GM19455 (cell line): ENCODE results near the gene STX7.

Source experiments
- ATAC-seq: cut with Tn5 transposase; IDR thresholded peaks from one replicate; pipeline ENCODE4 v1.9.1; 2021; ENCODE audit not compliant: unreplicated experiment

The STX7 gene

GRCh38 chr6:132506869-132507808 is 5.8 kb downstream of the STX7 start:
- no peak for ATAC-seq

DNA sequence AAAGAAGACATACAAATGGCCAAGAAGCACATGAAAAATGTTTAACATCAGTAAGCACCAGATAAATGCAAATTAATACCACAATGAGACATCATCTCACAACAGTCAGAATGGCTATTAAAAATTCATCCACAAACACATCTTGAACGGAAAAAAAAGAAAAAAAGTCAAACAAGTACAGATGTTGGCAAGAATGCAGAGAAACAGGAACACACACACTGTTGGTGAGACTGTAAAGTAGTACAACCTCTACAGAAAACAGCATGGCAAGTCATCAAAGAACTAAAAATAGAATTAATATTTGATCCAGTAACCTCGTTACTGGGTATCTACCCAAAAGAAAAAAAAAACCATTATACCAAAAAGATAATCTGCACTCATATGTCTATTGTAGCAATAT is 6.5 kb downstream of the STX7 start:
- no peak for ATAC-seq

GRCh38 chr6:132505158-132505557 is 7.8 kb downstream of the STX7 start:
- ATAC-seq, result no peak

DNA sequence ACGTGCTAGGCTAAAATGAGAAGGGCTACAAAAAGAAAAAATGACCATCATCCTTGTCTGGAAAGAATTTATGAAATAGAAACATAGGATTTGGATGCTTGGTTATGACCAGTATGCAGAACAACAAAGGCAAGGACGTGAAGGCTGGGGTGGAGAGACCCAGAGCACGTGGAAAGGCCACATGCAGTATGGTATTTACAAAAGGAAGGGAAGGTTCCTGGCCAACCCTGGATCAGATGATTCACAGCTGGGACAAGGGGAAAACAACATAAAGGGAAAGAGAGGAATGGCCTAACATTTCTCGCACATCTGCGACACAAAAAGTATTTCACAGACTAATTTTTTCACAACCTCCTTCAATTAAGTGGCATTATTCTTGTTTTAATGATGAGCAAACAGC is 8.2 kb downstream of the STX7 start:
- ATAC-seq, result no peak

- no peak for ATAC-seq
These were observed 13.2 kb downstream of the STX7 start for GRCh38 chr6:132499757-132500156.

GRCh38 chr6:132498638-132499037 is 14.3 kb downstream of the STX7 start:
- ATAC-seq, result peak; percentile 46

- ATAC-seq, result no peak
These were observed 16.3 kb downstream of the STX7 start for GRCh38 chr6:132496519-132497180.

DNA sequence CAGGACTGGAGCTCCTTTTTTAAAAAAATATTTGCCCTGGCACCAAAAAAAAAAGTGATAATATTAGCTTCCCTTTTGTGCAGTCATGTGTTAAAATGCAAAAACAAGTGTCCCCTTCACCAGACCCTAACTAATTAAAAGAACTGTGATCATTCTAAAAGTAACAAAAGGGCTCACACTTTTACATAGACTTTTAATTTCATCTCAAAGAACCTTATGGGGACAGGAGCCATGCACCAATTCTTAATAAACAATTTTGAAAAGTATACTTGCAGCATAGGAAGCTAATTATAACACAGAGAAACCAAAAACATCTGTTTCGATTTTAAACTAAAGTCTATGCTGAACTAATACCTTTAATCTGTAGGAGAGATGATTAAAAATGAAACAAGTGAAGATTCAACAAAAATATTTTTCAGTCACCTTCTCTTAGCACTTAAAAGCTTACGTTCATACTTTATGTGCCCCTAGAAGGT is 17.3 kb downstream of the STX7 start:
- peak; percentile 58 for ATAC-seq

- no peak for ATAC-seq
These were observed 18.0 kb downstream of the STX7 start for GRCh38 chr6:132494954-132495353.

DNA sequence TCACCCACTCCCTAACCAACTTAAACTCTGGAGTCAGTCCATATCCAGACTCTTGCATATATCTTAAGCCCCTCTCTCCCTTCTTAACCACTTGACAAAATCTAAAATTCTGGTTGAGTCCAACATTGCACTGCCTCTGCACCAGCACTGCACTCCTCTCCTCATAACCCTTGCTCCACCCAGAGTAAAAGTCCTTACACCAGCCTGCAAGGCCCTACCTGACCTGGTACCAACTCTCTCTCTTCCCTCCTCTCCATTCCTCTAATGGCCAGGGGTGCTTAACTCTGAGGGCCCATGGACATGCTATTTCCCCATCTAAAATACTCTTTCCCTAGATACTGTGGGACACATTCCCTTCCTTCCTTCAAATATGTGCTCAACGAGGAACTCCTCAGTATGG is 21.0 kb downstream of the STX7 start:
- ATAC-seq, result no peak

DNA sequence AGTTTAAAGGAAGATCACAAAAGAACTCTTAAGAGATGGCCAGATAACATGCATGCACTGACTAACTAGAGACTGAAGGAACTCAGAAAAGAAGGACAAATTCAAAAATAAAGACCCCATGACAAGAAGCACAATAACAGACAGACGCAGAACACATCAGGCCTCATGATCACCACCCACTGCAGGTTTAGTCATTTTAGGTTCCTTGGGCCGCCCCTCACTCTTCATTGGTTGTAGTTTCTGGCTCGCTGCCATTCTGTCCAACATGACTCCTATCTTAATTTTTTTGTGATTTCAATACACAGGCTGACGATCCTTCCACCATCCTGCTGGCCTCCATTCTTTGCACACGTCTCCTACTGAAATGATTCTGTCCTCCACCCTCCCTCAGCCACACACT is 21.6 kb downstream of the STX7 start:
- no peak for ATAC-seq

DNA sequence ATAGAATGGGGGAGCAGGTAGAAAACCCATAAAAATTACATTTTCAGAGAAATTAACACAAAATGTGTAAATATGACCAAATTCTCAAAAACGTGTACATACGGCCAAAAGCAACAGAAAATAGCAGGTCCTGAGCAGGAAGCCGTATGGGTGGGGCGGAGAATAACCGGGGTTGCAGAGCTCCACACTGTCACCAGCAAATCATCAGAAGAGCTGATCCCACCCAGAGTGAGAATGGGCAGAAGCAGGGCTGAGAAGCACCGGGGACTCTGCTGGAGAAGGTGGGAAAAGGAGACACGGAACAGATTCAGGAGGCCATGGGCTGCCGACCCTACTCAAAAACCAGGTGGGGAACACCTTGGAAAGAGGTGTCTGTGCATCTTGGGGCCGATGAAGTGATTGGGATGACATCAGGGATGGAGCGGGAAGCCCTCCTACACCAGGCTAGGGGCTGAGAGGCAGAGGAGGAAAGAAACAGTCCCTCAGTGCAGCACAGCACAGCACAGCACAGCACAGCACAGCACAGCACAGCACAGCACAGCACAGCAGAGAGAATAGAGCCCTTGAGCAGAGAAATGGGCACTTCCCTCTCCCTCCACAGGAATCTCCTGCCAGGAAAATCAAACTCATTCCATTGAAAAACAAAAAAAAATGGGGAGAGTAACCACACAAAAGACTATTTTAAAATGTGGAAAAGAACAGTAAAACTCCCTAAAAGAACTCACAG is 22.3 kb downstream of the STX7 start:
- peak; percentile 74 for ATAC-seq

- ATAC-seq, result peak; percentile 40
These were observed 22.9 kb downstream of the STX7 start for GRCh38 chr6:132490024-132490423.

GRCh38 chr6:132489376-132489775 is 23.5 kb downstream of the STX7 start:
- ATAC-seq, result no peak

GRCh38 chr6:132487762-132488161 is 25.2 kb downstream of the STX7 start:
- ATAC-seq, result no peak

DNA sequence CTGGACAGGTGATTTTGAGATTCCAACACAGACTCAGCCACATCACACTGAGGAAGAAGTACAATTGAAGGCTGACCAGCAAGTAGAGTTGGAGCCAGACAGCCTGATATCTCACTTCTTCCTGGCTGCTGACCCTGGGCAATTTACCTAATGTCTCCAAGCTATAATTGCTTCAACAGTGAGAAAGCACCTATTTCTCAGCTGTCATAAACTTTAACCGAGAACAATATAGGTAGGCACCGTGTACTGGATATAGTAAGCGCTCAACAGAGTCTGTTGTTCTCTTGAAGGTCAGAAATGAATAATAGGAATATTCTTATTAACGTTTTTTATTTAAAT is 28.3 kb downstream of the STX7 start:
- peak; percentile 5 for ATAC-seq

DNA sequence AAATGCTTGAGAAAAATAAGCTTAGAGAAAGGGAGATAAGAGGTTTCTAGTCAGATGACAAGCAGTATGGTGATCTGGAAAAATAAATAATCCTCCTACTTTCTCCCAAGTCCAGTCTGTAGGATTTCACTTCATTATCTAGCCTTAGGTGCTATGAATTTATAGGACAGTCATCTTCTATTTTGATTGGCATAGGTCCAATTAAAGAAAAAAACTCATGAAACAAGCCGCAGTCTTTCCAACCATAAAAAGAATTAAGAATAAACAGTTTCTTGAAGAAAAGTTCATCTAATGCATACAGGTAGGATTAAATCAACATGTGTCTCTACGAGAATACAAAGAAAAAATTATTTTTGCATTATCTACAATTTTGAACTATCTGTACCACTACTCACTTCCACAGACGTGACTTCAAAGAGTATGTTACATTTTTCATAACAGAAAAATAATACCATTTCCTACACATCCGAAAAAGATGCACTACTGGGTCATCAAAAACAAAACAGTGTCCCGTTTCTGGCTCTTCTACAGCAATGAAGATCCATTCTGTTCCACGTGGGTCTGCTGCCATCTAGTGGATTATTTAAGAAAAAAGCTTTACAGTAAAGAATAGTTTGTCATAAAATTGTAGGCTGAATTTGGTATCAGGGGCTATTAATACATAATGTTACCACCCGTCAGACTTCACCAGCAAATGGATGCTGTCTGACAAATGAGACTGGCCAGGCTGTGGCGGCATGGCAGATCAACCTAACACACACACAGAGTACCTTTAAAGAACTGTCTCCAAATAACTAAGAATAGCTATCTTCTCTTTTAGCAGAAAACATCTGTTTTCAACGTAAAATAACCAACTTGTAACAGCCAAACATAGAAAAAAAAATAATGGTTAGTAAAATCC is 28.9 kb downstream of the STX7 start:
- ATAC-seq, result peak; percentile 72

DNA sequence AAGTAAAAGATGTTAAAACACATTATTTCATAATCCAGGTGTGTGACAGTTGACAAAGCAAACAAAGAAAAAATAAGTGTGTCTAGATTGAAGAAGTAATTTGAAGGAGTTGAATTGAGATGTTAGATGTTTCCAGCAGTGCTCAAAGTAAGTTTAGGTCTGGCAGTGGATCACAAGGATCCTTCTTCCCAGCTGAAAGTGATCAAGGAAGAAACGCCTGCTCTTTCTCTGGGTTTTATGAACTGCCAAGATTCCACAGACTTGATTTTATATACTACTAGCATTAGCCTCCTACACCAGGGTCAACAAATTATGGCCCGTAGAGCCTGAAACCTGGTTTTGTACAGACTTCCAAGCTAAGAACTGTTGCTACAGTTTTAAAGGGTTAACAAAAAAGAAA is 30.3 kb downstream of the STX7 start:
- no peak for ATAC-seq

DNA sequence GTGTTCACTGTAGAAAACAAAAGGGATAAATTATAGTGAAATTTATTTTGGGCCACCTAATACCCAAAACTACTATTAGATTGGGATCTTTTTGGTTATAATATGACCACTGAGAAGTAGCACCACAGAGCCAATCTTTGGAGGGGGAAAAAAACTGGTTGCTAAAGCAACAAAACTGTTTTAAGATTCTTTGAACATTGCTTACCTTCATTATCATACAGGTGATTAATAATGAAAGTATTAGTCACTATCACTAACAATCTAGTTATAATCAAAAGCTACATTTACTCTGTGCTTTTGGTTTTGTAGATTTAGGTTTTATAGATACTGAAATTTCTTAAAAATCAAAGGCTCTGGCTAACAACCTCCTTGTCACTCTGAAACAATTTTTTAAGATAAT is 31.7 kb downstream of the STX7 start:
- ATAC-seq, result no peak

- no peak for ATAC-seq
These were observed 33.8 kb downstream of the STX7 start for GRCh38 chr6:132479131-132479530.

GRCh38 chr6:132478674-132479073 is 34.2 kb downstream of the STX7 start:
- no peak for ATAC-seq
